Measurements from ENCODE around the gene MTHFD1L.

MTHFD1L gene

DNA sequence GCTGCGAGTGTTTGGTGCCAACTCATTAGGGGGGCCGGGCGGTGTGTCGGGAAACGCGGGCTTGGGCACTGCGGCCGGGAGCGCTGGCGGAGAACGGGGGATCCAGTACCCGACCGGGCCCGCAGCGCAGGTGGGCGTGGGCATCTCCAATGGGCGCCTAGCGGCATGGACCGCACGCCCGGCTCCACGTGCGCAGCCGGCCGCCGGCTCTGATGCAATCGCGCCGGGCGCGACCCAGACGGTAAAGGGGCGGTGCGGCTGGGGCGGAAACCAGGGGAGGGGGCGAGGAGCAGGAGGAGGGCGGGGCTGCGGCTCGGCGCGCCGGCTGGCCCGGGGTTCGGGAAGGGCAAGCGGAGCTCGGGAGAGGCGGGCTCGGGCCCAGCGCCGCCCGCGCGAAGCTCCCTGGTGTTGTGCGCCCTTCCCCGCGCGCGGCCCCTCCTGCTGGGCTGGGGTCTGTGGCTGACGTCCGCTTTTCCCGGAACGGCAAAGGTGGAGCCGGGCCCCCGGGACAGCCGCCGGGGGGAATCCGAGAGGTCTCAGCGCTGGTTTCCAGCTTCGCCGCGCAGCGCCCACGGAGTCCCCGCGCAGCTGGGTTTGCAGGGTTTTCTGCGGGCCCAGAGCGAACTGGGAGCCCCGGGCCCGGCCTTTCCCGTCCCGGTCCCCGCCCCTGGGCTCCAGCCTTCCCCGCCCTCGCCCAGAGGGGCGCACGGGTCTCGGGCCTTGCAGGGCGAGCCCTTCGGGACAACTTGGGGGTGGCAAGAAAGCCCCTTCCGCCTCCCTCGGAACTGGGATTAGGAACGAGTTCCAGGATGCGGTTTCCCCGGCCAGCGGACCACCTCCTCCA, 867 bp downstream of the MTHFD1L start:
- DNase-seq, result peak; percentile 61 to 84 (median 63)

DNA sequence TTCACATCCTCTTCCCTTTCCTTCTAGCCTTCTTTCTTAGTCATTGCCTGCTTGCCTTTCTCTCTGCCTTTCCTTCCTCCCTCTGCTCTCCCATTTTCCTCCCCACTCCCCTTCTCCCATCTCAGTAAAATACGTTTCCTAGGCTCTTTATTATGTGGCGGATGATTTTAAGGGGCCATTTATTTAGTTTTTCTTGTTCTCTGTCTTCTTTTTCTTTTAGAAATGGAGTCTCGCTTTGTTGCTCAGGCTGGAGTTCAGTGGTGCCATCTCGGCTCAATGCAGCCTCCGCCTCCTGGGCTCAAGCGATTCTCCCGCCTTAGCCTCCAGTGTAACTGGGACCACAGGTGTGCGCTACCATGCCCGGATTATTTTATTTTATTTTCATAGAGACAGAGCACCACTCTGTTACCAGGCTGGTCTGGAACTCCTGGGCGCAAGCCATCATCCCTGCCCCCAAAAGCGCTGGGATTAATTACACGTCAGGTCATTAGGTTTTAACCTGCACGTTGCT, 1.5 kb downstream of the MTHFD1L start:
- DNase-seq, result no peak

DNA sequence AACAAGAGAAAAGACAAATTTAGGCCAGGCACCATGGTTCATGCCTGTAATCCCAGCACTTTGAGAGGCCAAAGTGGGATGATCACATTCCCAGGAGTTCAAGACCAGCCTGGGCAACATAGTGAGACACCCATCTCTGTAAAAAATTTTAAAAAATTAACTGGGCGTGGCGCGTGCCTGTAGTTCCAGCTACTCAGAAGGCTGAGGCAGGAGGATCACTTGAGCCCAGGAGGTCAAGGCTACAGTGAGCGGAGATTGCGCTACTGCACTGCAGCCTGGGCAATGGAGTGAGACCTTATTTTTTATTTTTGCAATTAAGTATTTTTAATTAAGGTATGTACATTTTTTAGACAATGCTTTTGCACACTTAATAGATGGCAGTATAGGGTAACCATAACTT, 3.3 kb downstream of the MTHFD1L start:
- DNase-seq, result no peak

DNA sequence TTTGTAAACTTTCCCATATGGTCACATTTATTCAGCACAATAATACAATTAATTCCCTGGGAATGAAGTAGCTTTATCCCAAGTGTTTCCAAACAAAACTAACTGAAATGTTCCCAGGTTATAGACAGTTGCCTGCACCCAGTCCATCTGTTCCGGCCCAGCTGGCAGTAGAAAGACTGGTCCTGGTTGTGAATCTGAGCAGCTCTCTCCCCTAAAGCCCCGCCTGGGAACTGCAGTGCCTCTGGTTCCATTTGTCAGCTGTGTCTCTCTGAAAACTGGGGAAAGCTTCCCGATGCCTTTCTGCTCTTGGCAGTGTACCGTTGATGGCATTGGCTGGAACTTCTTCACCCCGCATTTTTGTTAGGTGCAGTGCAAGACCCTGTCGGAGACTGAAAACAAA, 8.7 kb downstream of the MTHFD1L start:
- no peak for DNase-seq

DNA sequence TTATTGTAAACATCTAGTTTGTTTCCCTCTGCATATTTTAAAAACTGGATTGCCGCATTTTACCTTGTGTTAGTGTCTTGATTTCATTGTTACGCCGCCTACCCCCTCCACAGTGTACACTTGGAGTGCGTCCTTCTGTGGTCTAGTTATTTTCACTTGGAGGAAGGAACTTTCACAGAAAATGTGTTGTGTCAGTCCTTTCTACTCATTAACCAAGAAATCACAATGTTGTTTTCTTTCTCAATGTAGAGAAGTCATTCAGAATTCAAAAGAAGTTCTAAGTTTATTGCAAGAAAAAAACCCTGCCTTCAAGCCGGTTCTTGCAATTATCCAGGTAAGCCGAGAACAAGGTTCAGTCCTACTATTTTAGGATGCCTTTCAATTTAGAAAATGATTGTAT, 10.3 kb downstream of the MTHFD1L start:
- DNase-seq, result no peak

DNA sequence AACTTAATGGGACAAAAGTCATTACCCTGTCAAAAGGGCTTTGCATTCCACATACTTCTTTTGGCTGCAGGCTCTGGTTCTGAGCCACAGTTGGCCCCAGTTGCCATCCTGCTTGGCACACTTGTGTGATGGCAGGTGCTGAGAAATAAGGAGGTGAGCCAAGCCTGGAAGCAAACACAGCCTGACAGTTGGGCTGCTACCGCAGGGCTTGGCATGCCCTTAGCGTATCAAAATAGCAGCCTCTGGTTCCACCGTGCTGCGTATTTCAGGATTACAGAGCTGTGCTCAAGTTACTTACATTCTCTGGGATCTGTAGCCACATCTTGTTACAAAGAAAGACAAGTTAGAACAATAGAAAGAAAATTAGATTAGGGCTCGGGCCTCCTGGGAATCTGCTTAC, 11.1 kb downstream of the MTHFD1L start:
- DNase-seq, result no peak

DNA sequence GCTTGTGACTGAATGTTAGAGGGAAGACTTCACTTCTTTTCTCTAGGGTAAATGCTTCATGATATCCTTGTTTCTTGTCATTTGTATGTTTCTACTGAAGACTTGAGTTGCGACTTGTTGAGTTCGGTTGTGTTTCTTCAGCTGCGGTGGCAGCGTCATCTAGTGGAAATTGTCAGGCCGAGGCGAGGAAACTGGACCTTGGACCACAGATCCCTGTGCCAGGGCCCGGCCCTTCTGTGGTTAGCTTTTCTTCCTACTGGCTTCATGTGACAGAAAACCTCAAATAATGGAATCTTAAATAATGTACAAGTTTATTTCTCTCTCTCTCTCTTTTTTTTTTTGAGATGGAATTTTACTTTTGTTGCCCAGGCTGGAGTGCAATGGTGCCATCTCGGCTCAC, 12.4 kb downstream of the MTHFD1L start:
- no peak for DNase-seq

DNA sequence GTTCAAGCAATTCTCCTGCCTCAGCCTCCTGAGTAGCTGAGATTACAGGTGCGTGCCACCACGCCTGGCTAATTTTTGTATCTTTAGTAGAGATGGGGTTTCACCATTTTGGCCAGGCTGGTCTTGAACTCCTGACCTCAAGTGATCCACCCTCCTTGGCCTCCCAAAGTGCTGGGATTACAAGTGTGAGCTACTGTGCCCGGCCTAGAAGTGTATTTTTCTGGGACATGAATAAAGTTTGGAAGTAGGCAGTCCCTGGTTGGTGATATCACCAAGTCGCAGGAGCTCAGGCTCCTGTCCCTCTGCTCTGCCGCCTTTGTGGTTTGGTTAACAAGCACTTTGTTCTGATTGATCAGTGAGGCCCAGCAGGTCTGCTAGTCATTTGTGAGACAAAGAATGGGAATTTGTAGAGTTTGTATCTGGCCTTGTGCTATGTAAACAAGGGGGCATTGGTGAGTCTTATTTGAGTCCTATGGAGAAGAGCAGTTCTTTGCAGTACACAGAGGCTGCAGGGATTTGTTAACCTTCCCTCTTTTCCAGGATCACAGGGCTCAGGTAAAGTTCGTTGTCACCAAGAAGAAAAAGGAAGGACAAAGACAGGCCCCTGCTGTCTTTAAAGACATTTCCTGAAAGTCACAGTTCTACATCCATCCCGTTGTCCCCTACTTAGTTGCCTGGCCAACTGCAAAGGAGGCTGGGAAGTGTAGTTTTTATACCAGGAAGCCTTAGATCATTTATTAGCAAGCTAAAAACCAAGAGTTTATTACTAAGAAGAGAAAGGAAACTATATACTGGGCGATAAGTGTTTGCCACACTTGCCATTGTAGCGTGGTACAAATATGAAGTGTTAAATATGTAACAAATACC, 13.1 kb downstream of the MTHFD1L start:
- DNase-seq, result no peak

DNA sequence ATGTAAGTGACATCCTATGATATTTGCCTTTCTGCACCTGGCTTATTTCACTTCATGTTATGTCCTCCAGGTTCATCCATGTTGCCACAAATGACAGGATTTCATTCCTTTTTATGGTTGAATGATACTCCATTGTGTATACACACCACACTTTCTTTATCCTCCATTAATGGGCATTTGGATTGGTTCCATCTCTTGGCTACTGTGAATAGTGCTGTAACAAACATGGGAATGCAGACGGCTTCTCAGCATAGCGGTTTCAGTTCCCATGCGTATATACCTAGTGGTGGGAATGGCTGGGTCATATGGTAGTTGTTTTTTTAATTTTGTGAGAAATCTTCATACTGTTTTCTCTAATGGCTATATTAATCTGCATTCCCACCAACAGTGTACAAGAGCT, 14.8 kb downstream of the MTHFD1L start:
- DNase-seq, result no peak

DNA sequence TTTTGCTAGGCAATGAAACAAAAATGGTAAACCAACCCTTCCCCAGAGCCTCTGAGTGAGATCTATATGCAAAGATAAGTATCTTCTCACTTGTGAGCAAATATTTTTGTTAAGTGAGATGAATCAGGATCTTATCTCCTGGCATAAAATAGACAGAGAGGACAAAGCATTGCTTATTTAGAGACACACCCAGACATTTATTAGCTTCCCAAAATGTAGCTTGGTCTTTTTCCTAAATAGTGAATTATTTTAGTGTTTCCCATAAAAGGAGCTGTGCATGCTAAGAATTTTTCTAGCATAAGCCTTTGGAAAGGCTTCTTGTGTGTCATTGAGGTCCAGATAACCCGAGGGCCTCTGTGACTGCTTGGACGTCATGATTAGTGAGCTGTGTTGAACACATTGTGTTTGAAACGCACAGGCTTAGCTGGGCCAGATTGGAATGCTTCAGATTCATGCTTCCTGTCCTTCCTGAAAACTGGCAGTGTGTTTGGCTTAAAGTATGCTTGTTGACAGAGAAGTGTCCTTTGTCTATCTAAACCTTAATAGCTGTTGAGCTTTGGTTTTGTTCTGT, 16.5 kb downstream of the MTHFD1L start:
- DNase-seq, result no peak

DNA sequence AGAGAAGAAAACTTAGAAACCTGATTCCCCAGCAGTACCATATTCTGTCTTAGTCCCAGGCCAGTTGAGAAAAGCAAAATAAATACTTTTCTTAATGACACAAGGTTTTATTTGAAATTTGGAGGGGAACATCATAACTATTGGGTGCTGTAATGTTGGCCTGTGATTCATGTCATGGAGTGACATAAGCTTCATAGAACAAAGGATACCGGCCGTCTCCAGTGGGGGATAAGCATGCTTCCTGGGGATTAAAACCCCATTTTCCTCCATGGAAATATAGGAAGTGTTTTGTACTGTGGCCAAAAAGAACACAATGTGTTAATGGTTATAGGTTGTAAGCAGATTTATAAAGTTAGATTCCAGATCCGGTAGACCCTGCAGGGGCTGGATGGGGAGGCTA, 18.0 kb downstream of the MTHFD1L start:
- no peak for DNase-seq

DNA sequence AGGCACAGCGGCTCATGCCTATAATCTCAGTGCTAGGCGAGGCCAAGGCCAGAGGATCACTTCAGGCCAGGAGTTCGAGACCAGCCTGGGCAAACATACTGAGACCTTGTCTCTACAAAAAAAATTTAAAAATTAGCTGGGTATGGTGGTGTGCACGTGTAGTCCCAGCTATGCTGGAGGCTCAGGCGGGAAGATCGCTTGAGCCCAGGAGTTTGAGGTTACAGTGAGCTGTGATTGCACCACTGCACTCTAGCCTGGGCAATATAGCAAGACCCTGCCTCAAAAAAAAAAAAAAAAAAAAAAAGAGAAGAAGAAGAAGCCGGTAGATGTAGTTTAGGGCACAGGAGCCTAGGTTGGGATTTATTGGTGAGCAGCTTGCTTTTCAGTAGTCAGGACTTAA, 20.7 kb downstream of the MTHFD1L start:
- DNase-seq, result no peak

DNA sequence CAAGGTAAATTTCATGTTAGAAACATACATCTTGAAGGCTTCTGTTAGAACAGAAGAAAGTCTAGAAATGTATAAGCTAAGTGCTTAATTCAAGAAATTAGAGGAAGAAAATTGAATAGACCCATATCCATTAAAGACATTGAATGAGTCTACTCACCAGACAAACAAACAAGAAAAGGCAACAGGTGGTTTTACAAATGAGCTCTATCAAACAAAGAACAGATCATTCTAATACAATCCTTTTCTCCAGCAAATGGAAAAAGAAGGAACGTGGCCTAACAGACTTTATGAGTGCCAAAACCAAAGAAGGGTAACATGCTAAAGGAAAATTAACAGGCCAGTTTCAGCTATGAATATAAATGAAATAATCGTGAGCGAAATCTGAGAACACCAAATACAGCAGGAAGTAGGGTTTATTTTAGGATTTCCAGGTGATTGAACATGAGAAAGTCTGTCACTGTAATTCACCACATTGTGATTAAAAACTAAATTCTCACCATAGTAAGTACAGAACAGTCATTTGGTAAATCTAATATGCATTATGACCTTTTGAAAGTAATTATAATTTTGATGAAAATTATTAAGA, 22.6 kb downstream of the MTHFD1L start:
- no peak for DNase-seq

DNA sequence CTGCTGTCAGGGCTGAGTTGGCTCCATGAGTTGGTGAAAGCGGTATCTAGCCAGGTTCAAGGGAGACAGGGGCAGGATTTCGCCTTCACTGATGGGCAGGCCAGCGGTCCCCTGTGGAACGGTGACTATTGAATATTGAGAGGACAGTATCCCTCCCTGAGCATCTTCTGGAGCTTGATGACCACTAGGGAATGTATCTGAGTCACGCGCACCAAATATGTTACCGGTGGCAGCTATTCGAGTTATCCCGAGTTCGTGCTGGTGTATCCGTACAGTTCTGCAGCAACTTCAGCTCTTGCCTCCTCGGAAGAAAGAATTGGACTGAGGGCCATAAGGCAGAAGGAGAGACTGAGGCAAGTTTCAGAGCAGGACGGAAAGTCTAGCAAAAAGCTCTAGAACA, 24.8 kb downstream of the MTHFD1L start:
- no peak for DNase-seq

DNA sequence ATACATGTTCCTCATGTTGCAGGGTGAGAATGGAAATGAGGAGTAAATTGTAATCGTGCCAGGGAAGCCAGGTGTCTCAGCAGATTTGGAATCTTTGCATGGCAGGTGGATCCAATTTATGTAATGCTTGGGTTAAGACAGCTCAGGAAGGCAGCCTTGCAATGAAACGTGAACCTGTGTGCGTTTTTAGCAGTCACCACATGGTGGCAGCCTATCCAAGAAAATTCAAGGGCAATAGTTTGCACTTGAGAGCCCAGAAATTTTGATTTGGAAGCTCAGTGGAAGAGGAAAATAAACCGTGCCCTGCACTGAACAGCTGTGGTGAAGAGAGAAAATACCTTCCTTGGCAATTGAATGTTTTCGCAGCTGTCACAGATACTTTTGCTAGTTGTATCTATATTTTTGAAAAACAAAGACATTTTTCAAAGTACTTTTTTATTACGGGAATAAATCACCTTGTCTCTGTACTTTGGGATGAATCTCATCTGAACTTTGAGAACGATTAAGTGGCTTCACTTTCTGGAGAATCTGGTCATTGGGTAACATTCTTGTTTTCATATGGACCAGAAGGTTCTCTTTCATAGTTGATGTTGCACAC, 26.5 kb downstream of the MTHFD1L start:
- DNase-seq, result peak; percentile 68 to 77 (median 70)

DNA sequence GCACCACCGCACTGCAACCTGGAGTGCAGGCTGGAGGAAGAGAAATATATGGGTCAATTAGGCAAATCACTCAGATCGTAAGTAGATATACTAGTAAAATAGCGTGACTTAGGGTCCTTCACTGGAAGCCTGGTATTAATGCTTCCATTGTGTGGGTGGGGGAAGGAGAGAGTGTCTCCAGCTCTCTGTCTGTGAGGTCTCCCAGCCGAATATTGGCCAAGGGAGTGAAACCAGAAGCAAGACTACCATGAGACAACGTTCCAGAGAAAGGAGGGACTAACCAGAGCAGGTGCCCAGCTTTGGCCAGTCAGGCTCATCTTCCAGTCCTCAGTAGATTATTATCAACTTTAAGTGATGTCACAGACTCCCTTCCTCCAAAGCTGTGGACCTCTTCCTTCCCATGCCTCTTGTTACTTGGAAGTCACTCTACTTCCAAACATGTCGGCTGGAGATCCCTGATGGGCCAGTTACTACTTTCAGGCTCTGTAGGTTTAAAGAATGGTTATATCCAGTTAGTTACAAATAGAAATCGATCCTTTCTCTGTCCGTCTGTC, 28.8 kb downstream of the MTHFD1L start:
- DNase-seq, result no peak

DNA sequence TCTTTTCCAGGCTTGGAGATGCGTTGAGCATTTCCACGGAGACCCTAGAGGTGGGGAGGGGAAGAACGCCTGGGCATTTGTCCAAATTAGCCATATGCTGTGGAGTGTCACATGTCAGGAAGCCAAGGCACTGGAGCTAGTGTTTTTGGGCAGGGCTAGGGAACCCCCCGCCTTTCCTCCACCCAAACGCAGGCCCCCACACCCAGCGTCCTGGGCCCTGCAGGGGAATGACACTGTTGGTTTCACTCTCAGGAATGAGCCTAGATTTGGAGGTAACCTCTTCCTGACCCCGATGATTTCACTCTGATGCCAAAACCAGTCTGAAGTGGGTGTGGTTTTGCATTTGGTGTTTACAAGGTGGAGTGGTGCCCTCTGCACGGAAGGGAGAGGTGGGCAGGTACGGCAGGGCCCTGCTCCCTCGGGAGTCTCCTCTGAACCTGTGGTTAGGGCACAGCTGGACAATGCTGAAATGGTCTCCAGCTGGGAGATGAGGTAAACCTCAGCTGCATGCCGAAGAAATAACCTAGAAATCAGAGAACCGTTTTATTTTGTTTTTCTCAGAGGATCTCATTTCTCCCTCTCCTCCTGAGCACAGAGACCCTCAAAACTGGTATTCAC, 29.5 kb downstream of the MTHFD1L start:
- peak in 1 of 3 donors; percentile 34 for DNase-seq

DNA sequence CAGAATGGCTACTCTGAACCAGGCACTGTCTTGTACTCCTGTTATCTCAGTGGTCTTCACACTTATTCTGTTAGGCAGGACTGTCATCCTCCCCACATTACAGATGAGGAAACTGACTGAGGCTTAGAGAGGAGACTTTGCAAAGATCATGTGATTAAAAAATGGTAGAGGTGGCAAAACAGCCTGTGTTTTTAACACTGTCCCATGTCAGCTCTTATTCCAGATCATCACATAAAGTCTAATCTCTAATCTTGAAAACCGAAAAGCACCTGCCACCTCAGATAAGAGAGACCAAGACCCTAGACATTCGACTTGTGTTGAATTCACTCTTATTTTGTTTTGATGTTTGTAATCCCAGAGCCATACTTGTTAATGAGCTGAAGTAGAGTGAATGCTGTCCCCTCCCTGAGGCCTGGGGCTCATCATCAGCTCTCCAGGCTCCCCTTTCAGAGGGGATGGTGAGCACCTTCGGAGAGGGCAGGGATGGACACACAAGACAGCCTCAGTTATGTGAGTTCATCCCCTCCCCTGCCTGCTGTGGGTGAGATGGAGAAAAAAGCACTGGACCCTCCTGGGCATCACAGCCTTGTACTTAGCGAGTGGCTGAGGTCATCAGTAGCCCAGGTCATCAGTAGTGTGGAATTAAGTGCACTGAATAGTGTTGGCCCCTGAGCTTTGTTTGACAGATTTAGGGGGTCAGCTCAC, 30.6 kb downstream of the MTHFD1L start:
- no peak for DNase-seq

DNA sequence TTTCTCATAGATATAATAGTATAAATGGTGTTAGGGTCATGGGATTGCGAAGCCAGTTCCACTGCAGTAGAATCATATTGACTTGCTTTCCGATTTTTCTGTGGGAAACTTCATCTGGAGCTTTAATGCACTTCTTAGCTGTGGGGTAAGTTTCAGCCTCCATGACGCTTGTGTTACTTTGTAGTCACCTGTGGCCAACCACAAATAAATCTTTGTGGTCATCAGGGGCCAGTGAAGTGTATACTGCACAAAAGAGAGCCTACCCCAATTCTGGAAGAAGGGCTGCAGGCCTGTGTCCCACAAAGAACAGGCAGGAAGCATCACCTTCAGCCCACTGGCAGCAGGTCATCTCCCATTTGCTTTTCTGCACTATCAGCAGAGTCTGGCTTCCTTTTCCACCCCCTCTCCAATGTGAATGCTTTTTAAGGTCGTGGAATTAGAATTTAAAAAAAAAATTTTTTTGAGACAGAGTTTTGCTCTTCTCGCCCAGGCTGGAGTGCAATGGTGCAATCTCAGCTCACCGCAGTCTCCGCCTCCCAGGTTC, 32.0 kb downstream of the MTHFD1L start:
- DNase-seq, result no peak

DNA sequence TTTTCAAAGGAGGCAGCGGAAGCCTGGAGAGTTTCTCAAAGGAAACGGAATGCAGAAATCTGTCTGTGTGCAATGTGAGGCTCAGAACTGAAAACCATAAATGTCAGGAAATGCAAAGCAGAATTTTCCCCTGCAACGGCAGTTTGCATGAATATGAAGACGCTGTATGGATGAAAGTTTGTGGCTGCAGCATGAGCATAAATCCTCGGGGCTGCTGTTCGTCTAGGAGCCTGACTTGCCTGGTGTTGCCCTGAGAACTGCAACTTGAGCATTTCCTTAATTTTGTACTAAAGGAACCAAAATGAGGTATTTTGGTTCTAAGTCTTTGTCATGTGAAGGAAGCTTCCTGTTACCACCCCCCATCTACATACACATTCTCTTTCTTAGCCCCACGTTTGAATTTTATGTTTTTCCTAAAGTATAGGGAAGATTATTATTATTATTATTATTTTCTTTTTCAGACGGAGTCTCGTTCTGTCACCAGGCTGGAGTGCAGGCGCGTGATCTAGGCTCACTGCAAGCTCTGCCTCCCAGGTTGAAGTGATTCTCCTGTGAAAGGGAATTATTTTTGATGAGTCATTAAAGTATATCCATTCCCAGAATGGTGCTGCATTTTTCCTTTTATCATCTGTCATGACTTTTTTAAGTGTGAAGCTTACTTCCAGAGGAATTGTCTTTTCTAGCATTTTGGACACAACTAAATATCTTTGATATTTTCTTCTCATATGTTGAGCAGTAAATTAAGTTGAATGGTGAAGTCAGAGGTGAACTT, 33.1 kb downstream of the MTHFD1L start:
- peak in 1 of 3 donors; percentile 13 for DNase-seq

Measured in suppressor macrophage treated with lipopolysaccharide for 1 hour (primary cell).